A549 (cell line): ENCODE data around the gene AGAP3. TPM values are rescaled to one million over a fixed set of nuclear protein-coding genes. Genes with fewer than 3 reads are reported as not detected.

Experiments used
- ATAC-seq, 2 experiments: fragments of 200-7000 bp in 1 of 2; fragments of >200 bp in 1 of 2; cut with Nextera tagmentation in 1 of 2; cut with Tn5 transposase in 1 of 2; 3 replicates each; pipeline versions ENCODE4 v1.8.0 to v1.9.1; 2018 to 2020; ENCODE audit warnings: mild to moderate bottlenecking in 1 of 2, moderate library complexity in 1 of 2
- CTCF ChIA-PET: fragments of 300-600 bp; sonication (Branson Sonifier 250); formaldehyde crosslinking; extraction: SDS; loops from one replicate; lab custom pipeline; 2021; ENCODE audit warnings: antibody characterized with exemption, inconsistent platforms; lab: Yijun Ruan, JAX
- POLR2A ChIA-PET: fragments of 350-600 bp; formaldehyde crosslinking; extraction: SDS; loops from one replicate; lab custom pipeline; 2021; ENCODE audit warnings: antibody characterized with exemption, inconsistent platforms; lab: Yijun Ruan, JAX
- DNase-seq, 2 experiments: peaks; one replicate each; pipeline versions ENCODE4 v3.0.0 to v3.0.0-alpha.2; 2011 to 2016; ENCODE audit warnings: low read depth in 1 of 2, low spot score in 1 of 2
- FAIRE-seq: peaks from 2 replicates; lab custom pipeline; 2011; peaks lifted over from hg19 to GRCh38; lab: Jason Lieb, UNC
- H3K27ac ChIP-seq, 2 experiments: fragments of >200 bp; sonication (Bioruptor Twin); formaldehyde crosslinking; 3 replicates each; pipeline ENCODE4 v1.5.1; 2016 to 2017
- H3K4me1 ChIP-seq: fragments of >200 bp; sonication (Bioruptor Twin); formaldehyde crosslinking; 3 replicates; pipeline ENCODE4 v1.6.1; 2016
- H3K4me2 ChIP-seq: fragments of >200 bp; sonication (Bioruptor Twin); formaldehyde crosslinking; 3 replicates; pipeline ENCODE4 v1.6.1; 2016
- H3K4me3 ChIP-seq: fragments of >200 bp; sonication (Bioruptor Twin); formaldehyde crosslinking; 3 replicates; pipeline ENCODE4 v1.5.1; 2016
- H3K9me3 ChIP-seq: fragments of >200 bp; sonication (Bioruptor Twin); formaldehyde crosslinking; 3 replicates; pipeline ENCODE4 v1.6.1; 2016
- CBX2 ChIP-seq: fragments of 200-600 bp; sonication (generic); IDR thresholded peaks from 2 replicates; pipeline ENCODE4 v1.6.1; 2016; ENCODE audit warnings: low read depth, mild to moderate bottlenecking, borderline replicate concordance
- CEBPB ChIP-seq, 2 experiments: fragments of >200 bp in 1 of 2; sonication (Bioruptor Twin) in 1 of 2; formaldehyde crosslinking in 1 of 2; IDR thresholded peaks; 2 replicates each; pipeline ENCODE4 v1.6.1; 2012 to 2016
- CHD2 ChIP-seq: fragments of 150-350 bp; IDR thresholded peaks from 2 replicates; pipeline ENCODE4 v1.6.1; 2014; ENCODE audit warnings: low read length; ENCODE audit not compliant: partially characterized antibody
- GATA3 ChIP-seq: IDR thresholded peaks from 2 replicates; pipeline ENCODE4 v1.6.1; 2012; ENCODE audit warnings: borderline replicate concordance
- JUN ChIP-seq, 2 experiments: fragments of >200 bp; sonication (Bioruptor Twin); formaldehyde crosslinking; IDR thresholded peaks; 2 replicates in 1 of 2; 3 replicates in 1 of 2; pipeline ENCODE4 v1.6.1; 2016 to 2017
- KDM1A ChIP-seq: fragments of 200-600 bp; sonication (generic); IDR thresholded peaks from 2 replicates; pipeline ENCODE4 v1.6.1; 2016; ENCODE audit warnings: low read depth, mild to moderate bottlenecking
- MAFK ChIP-seq: fragments of 450-650 bp; IDR thresholded peaks from 2 replicates; pipeline ENCODE4 v1.6.1; 2014; ENCODE audit not compliant: partially characterized antibody
- PHF8 ChIP-seq: fragments of 200-600 bp; sonication (generic); IDR thresholded peaks from 2 replicates; pipeline ENCODE4 v1.6.1; 2016; ENCODE audit warnings: low read depth, mild to moderate bottlenecking, antibody characterized with exemption, moderate library complexity, borderline replicate concordance
- POLR2A ChIP-seq: IDR thresholded peaks from 2 replicates; pipeline ENCODE4 v1.6.1; 2012; ENCODE audit warnings: mild to moderate bottlenecking, low read length
- RAD21 ChIP-seq, 2 experiments: fragments of >200 bp in 1 of 2; sonication (Bioruptor Twin) in 1 of 2; formaldehyde crosslinking in 1 of 2; IDR thresholded peaks in 1 of 2; conservative IDR thresholded peaks in 1 of 2; 2 replicates in 1 of 2; 3 replicates in 1 of 2; pipeline ENCODE4 v1.6.1; 2012 to 2018; ENCODE audit warnings: inconsistent platforms in 1 of 2
- RFX5 ChIP-seq: fragments of 450-650 bp; IDR thresholded peaks from 2 replicates; pipeline ENCODE4 v1.7.1; 2014; ENCODE audit warnings: antibody characterized with exemption, mild to moderate bottlenecking, moderate library complexity
- ZSCAN20 ChIP-seq: fragments of 250-450 bp; sonication (Bioruptor Pico); IDR thresholded peaks from 2 replicates; pipeline ENCODE4 v1.8.0; 2022; ENCODE audit warnings: mild to moderate bottlenecking, moderate library complexity
- WGBS: methylation state at CpG from one replicate; pipeline ENCODE4 v1.1.6; 2017; ENCODE audit errors: missing lambda C conversion rate; 5-methylcytosine and 5-hydroxymethylcytosine counted together
- polyA plus RNA-seq, 4 experiments: library from polyadenylated mRNA; depleted of rRNA in 3 of 4; stranded (reverse); fragments of >200 nt; fragmentation: RNase III in 1 of 4; extraction: RNeasy Plus Mini Kit Qiagen cat#74134 plus additional on column Dnase treatment in 1 of 4; gene quantifications; 2 replicates in 3 of 4; 3 replicates in 1 of 4; pipeline ENCODE4 v1.2.3, GENCODE V29; 2011 to 2017
- TF ChIP-seq, protein P1 (sequence below): IDR thresholded peaks from 2 replicates; pipeline ENCODE4 v1.6.1; 2012
- TF ChIP-seq, protein P2 (sequence below): IDR thresholded peaks from 2 replicates; pipeline ENCODE4 v1.6.1; 2012
- TF ChIP-seq, protein P3 (sequence below): fragments of >200 bp; sonication (Bioruptor Twin); formaldehyde crosslinking; IDR thresholded peaks from 2 replicates; pipeline ENCODE4 v1.6.1; 2016
- TF ChIP-seq, protein P4 (sequence below): fragments of 150-350 bp; IDR thresholded peaks from 2 replicates; pipeline ENCODE4 v1.6.1; 2014; ENCODE audit warnings: low read depth, mild to moderate bottlenecking, low read length

AGAP3 gene
- polyA plus RNA-seq, 2 of the 4 experiments (the other 2 are of a cell fraction) = 33.8 to 45.9 TPM

DNA sequence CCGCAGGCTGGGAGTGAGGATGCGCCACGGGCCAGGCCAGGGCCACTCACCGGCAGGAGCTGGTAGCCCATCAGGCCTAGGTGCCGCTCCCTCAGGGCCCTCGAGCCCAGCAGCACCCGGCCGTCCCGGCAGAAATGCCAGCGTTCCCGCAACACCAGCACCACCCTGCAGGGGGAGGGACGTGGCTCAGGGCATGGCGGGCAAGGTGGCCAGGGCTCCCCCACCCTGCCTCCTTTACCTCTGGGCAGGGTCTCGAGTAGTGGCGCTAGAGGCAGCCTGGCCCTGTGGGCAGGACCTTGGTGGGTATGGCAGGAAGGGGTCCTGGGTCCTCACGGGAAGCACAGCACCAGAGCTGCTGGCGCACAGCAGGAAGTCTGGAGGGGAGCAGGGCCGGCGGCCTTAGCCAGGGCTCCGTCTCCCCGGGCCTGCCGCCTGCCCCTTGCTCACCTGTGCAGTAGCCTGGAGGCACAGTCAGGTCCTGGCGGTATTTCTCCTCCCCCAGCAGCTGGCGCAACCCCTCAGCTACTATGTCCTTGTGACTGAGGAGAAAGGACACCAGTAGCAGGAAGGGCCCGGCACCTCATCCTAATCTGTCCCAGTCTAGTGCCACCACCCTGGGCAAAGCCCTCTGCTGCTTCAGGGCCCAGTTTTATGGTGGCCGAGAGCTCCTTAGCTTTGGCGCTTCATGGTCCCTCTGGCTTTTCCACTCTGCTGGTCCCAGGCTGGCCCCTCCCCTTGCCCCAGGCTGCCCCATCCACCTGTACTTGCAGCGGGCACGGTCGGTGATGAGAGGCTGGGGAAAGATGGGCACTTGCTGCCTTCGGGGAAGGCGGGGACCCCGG, 9.2 kb upstream of the AGAP3 start:
- ATAC-seq = peak; percentile 33 to 51
- CTCF ChIA-PET = interaction anchor here (0.8 to 27.1 kb wide), 9 partner anchors 9 to 76 kb away, joined by 3 to 412 read pairs (median 5); partner anchors contain the start of gene AGAP3
- Histone ChIP-seq H3K4me2 (no peak overlapping the region), H3K4me1 (peaks cover 44% of the 10 kb centered on the region), H3K9me3 (no peaks in the 10 kb centered on the region), H3K27ac (peak overlapping the region in 1 of 2 experiments; percentile 4; a peak in 2 of 6 replicates), H3K4me3 (no peak overlapping the region)
- DNase-seq = peak; percentile 69 to 70
- TF ChIP-seq JUN (IDR thresholded peaks at IDR 0.05) (0 out of 5 replicates have a peak, but pooled peaks of 1 of the 2 experiments have one; percentile 44), ZSCAN20 (CRISPR knock-in tag) (no peak), GATA3 (0 out of 2 replicates have a peak, but pooled peaks have one; percentile 8), RAD21 (conservative IDR thresholded peaks at IDR 0.05 in 1 of 2, IDR thresholded peaks at IDR 0.05 in 1 of 2) (0 out of 5 replicates have a peak, but pooled peaks of 1 of the 2 experiments have one; percentile 10), CBX2 (no peak), POLR2A (0 out of 2 replicates have a peak, but pooled peaks have one; percentile 2)
- TF ChIP-seq, protein P1, sequence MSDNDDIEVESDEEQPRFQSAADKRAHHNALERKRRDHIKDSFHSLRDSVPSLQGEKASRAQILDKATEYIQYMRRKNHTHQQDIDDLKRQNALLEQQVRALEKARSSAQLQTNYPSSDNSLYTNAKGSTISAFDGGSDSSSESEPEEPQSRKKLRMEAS = 0 out of 2 replicates have a peak, but pooled peaks have one; percentile 24
- TF ChIP-seq, protein P2, sequence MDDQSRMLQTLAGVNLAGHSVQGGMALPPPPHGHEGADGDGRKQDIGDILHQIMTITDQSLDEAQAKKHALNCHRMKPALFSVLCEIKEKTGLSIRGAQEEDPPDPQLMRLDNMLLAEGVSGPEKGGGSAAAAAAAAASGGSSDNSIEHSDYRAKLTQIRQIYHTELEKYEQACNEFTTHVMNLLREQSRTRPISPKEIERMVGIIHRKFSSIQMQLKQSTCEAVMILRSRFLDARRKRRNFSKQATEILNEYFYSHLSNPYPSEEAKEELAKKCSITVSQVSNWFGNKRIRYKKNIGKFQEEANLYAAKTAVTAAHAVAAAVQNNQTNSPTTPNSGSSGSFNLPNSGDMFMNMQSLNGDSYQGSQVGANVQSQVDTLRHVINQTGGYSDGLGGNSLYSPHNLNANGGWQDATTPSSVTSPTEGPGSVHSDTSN = peak; percentile 82
- POLR2A ChIA-PET = interaction anchor here (3.7 kb wide), 1 partner anchor 14 kb away, joined by 20 read pairs; no protein-coding TSS in a partner anchor
- FAIRE-seq = no peak
- WGBS = 84% methylated on average over 18 of the region's 33 CpGs

DNA sequence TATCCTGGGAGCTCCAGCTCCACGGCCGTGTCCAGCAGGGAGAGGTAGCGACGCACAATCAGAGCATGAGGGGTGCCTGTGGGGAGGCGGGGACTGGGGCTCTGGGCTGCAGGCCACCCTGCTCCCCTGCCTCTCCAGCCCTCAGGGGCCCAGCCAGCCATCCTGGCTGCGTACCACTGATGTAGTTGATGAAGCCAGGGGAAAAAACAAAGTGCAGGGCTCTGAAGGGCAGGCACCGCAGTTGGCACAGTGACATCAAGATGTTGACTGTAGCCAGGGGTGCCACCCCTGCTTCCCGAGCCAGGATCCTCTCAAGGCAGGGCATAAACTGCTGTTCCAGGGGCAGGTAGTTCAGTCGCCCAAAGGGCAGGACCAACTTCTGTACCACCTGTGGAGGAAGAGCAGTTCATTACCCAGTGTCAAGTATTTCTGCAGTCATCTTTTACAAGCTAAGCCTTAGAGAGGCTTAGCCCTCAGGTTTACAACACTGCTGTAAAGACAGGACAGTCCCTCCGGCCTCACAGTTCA, 8.5 kb upstream of the AGAP3 start:
- DNase-seq = no peak
- Histone ChIP-seq H3K4me3 (no peak overlapping the region), H3K4me1 (peaks cover 50% of the 10 kb centered on the region)
- TF ChIP-seq PHF8 (no peak), CEBPB (IDR thresholded peaks at IDR 0.05) (no peak), CHD2 (no peak), RFX5 (no peak), GATA3 (0 out of 2 replicates have a peak, but pooled peaks have one; percentile 9), KDM1A (no peak), MAFK (no peak), POLR2A (0 out of 2 replicates have a peak, but pooled peaks have one; percentile 15)
- TF ChIP-seq, protein P3, sequence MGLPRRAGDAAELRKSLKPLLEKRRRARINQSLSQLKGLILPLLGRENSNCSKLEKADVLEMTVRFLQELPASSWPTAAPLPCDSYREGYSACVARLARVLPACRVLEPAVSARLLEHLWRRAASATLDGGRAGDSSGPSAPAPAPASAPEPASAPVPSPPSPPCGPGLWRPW = no peak
- TF ChIP-seq, protein P4, sequence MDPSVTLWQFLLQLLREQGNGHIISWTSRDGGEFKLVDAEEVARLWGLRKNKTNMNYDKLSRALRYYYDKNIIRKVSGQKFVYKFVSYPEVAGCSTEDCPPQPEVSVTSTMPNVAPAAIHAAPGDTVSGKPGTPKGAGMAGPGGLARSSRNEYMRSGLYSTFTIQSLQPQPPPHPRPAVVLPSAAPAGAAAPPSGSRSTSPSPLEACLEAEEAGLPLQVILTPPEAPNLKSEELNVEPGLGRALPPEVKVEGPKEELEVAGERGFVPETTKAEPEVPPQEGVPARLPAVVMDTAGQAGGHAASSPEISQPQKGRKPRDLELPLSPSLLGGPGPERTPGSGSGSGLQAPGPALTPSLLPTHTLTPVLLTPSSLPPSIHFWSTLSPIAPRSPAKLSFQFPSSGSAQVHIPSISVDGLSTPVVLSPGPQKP = no peak
- TF ChIP-seq, all 56 proteins: peak for 2
- Histone ChIP-seq H3K9me3 (no peaks in the 10 kb centered on the region), H3K27ac (no peak overlapping the region), H3K4me2 (no peak overlapping the region)
- ChIA-PET CTCF (interaction anchor here (0.8 to 27.1 kb wide), 7 partner anchors 8 to 29 kb away, joined by 3 to 412 read pairs (median 5); partner anchors contain the start of gene AGAP3), POLR2A (interaction anchor here (3.7 kb wide), 1 partner anchor 15 kb away, joined by 20 read pairs; no protein-coding TSS in a partner anchor)
- ATAC-seq = no peak
- FAIRE-seq = no peak
- 68% methylated on average over 10 of the region's 10 CpGs for WGBS
